CD4-positive, alpha-beta memory T cell (primary cell): ENCODE results near the gene EPB41. TPM values are rescaled to one million over a fixed set of nuclear protein-coding genes. Genes with fewer than 3 reads are reported as not detected.
A peak's percentile ranks its signal among the peaks of the same experiment; 100 is the strongest.

Experiments
- CTCF ChIA-PET: fragments of 350-600 bp; sonication (Branson Sonifier 250); formaldehyde crosslinking; loops from one replicate; lab custom pipeline; 2021; ENCODE audit warnings: inconsistent platforms; ENCODE audit not compliant: partially characterized antibody; lab: Charles Lee
- POLR2A ChIA-PET: fragments of 350-600 bp; sonication (Branson Sonifier 250); formaldehyde crosslinking; loops from one replicate; lab custom pipeline; 2021; ENCODE audit not compliant: partially characterized antibody; lab: Charles Lee
- DNase-seq, 5 donors: peaks; one replicate each; pipeline versions ENCODE4 v3.0.0 to v3.0.0-alpha.2; 2020 to 2022; ENCODE audit warnings: mixed read lengths in 1 of 5
- H3K27ac ChIP-seq: one replicate; pipeline ENCODE4 v1.7.0; 2013; ENCODE audit warnings: low read depth, low read length
- H3K27me3 ChIP-seq: 2 replicates; pipeline ENCODE4 v1.7.0; 2013; ENCODE audit warnings: mild to moderate bottlenecking, low read length, moderate library complexity; ENCODE audit not compliant: insufficient read depth
- H3K36me3 ChIP-seq: 2 replicates; pipeline ENCODE4 v1.7.0; 2013; ENCODE audit warnings: mild to moderate bottlenecking, low read length, moderate library complexity; ENCODE audit not compliant: insufficient read depth
- H3K4me1 ChIP-seq: 2 replicates; pipeline ENCODE4 v1.7.0; 2013; ENCODE audit warnings: mild to moderate bottlenecking, low read length, moderate library complexity; ENCODE audit not compliant: insufficient read depth
- H3K4me3 ChIP-seq, 2 donors: one replicate each; pipeline ENCODE4 v1.7.0; 2013; ENCODE audit warnings: low read length in 2 of 2, mild to moderate bottlenecking in 1 of 2
- H3K9me3 ChIP-seq, 2 donors: one replicate each; pipeline ENCODE4 v1.7.0; 2013; ENCODE audit warnings: low read length in 2 of 2, control low read depth in 1 of 2; ENCODE audit not compliant: control insufficient read depth in 1 of 2
- H3K27ac Mint-ChIP-seq, 7 donors: one replicate each; pipeline ENCODE4 v1.8.0; 2020 to 2021; ENCODE audit warnings: mixed read lengths in 7 of 7, mild to moderate bottlenecking in 6 of 7, inconsistent platforms in 3 of 7, moderate library complexity in 3 of 7
- H3K27me3 Mint-ChIP-seq, 2 donors: one replicate each; pipeline ENCODE4 v1.8.0; 2020 to 2021; ENCODE audit warnings: mixed read lengths in 2 of 2
- H3K36me3 Mint-ChIP-seq, 2 donors: one replicate each; pipeline ENCODE4 v1.8.0; 2020 to 2021; ENCODE audit warnings: mixed read lengths in 2 of 2, inconsistent platforms in 1 of 2, mild to moderate bottlenecking in 1 of 2
- H3K4me1 Mint-ChIP-seq, 4 donors: one replicate each; pipeline ENCODE4 v1.8.0; 2020 to 2021; ENCODE audit warnings: mixed read lengths in 4 of 4, mild to moderate bottlenecking in 1 of 4
- H3K4me3 Mint-ChIP-seq, 8 donors: one replicate each; pipeline ENCODE4 v1.8.0; 2020 to 2021; ENCODE audit warnings: mixed read lengths in 8 of 8, mild to moderate bottlenecking in 7 of 8, moderate library complexity in 6 of 8, inconsistent platforms in 3 of 8
- H3K9me3 Mint-ChIP-seq, 8 donors: one replicate each; pipeline ENCODE4 v1.8.0; 2020 to 2021; ENCODE audit warnings: mixed read lengths in 8 of 8, mild to moderate bottlenecking in 5 of 8, inconsistent platforms in 3 of 8, moderate library complexity in 1 of 8
- intact Hi-C: fragments of 100-400 bp; cut with micrococcal nuclease; formaldehyde crosslinking; loops from one replicate; pipeline ENCODE4 v1.15.1; 2023
- polyA plus RNA-seq, 2 donors: library from polyadenylated mRNA; unstranded; fragments of 300-500 nt; fragmentation: Illumina TruSeq; gene quantifications; one replicate each; pipeline ENCODE4 v1.2.3, GENCODE V29; 2021
- total RNA-seq, 2 experiments: library from RNA; stranded (reverse); gene quantifications; one replicate each; pipeline ENCODE4 v1.2.3, GENCODE V29; 2021

The EPB41 gene
- total RNA-seq (100 to 1,000 TPM; 320 to 321 TPM), polyA plus RNA-seq (100 to 1,000 TPM in 1 of 2 donors, 10 to 100 TPM in 1; 56.1 to 106 TPM)

DNA sequence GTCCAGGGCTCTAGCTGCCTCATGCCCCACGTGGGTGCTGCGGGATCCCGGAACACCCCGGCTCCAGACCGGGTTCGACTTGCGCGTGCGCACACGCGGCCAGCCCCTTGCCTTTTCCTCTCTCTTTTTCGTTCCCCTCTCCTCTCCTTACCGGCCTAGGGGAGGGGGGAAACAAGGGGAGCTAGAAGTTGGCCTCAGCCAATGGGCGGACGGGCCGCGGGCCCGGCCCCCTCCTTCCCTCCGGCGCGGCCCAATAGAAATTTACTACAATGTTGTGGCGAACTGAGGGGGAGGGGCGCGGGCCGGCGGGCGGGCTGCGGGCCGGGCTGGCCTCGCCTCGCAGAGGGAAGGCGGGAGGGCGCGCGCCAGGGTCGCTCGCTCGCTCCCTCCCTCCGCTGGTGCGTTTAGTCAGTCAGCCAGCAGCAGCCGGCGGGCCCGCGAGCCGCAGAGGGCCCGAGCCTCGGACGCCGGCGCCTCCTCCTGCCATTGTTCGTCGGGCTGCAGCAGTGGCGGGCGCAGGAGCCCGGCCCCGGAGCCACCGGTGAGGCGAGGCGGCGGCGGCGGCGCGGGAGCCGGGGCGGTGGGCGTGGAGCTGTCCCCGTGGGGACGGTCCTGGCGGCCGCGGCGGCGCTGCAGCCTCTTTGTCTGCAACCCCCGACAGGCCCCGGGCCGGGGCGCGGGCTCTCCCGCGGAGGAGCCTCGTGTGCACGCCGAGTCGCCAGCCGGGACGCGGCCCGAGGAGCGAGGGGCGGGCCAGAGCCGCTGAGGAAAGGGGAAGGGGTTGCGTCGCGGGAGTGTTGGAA lies at the start of gene EPB41:
EPB41 (plus strand) TSS at position 342 of the 803 bp plus-strand sequence. CDS start 72,869 bp downstream, outside the sequence.
- H3K27me3 Mint-ChIP-seq: no peaks in the 10 kb centered on the region
- ChIA-PET POLR2A (interaction anchor here (0.5 to 4.2 kb wide), 36 partner anchors 11 to 1189 kb away, joined by 3 to 101 read pairs (median 5); partner anchors contain the start of genes FAM76A, RNU11, SRSF4 and TAF12), CTCF (interaction anchor here (1.0 to 3.0 kb wide), 11 partner anchors 13 to 118 kb away, joined by 3 to 22 read pairs (median 7); no protein-coding TSS in a partner anchor)
- peaks cover 50% of the 10 kb centered on the region for H3K4me1 ChIP-seq
- H3K9me3 Mint-ChIP-seq: peaks cover 0 to 3% (median 0%) of the 10 kb centered on the region in 8 donors
- no peaks in the 10 kb centered on the region for H3K27me3 ChIP-seq
- peak within 1 kb of the TSS; percentile 93 to 98 (median 96) for H3K27ac Mint-ChIP-seq
- no peaks in the 10 kb centered on the region for H3K36me3 ChIP-seq
- peak within 1 kb of the TSS; percentile 83 to 90 for H3K4me3 ChIP-seq
- H3K27ac ChIP-seq: peak within 1 kb of the TSS; percentile 65
- no peaks in the 10 kb centered on the region for H3K9me3 ChIP-seq
- H3K4me3 Mint-ChIP-seq: peak within 1 kb of the TSS; percentile 98 to 99 (median 99)
- H3K36me3 Mint-ChIP-seq: peaks cover 9 to 17% of the 10 kb centered on the region in 2 donors
- H3K4me1 Mint-ChIP-seq: peaks cover 34 to 55% (median 40%) of the 10 kb centered on the region in 4 donors
- peak; percentile 87 to 91 (median 87) for DNase-seq
- intact Hi-C loops: loop anchor here (1.0 to 5.0 kb wide), 3 partner anchors 13 to 38 kb away; no protein-coding TSS in a partner anchor

GRCh38 chr1:28864695-28865094 lies 49.7 kb upstream of the EPB41 start:
- ChIA-PET CTCF (no interaction called here), POLR2A (no interaction called here)
- Histone ChIP-seq H3K4me1 (no peaks in the 10 kb centered on the region), H3K27ac (no peak overlapping the region), H3K27me3 (no peaks in the 10 kb centered on the region), H3K9me3 (no peaks in the 10 kb centered on the region), H3K36me3 (no peaks in the 10 kb centered on the region), H3K4me3 (no peak overlapping the region)
- Mint-ChIP-seq H3K4me1 (no peaks in the 10 kb centered on the region), H3K36me3 (no peaks in the 10 kb centered on the region), H3K9me3 (peaks cover 0 to 1% (median 0%) of the 10 kb centered on the region in 8 donors), H3K27ac (no peak overlapping the region), H3K27me3 (peaks cover 0 to 1% of the 10 kb centered on the region in 2 donors), H3K4me3 (no peak overlapping the region)
- no peak for DNase-seq
- intact Hi-C loops: no loop called here

- Mint-ChIP-seq H3K4me1 (no peaks in the 10 kb centered on the region), H3K27me3 (peaks cover 1% of the 10 kb centered on the region in 2 donors), H3K27ac (peak overlapping the region in 1 of 7 donors; percentile 62), H3K9me3 (peaks cover 0 to 1% (median 0%) of the 10 kb centered on the region in 8 donors), H3K4me3 (no peak overlapping the region), H3K36me3 (no peaks in the 10 kb centered on the region)
- no peaks in the 10 kb centered on the region for H3K9me3 ChIP-seq
- H3K36me3 ChIP-seq: no peaks in the 10 kb centered on the region
- ChIA-PET CTCF (interaction anchor here (0.8 kb wide), 1 partner anchor 10 kb away, joined by 4 read pairs; no protein-coding TSS in a partner anchor), POLR2A (no interaction called here)
- H3K4me1 ChIP-seq: no peaks in the 10 kb centered on the region
- H3K27ac ChIP-seq: no peak overlapping the region
- H3K27me3 ChIP-seq: no peaks in the 10 kb centered on the region
- no peak overlapping the region for H3K4me3 ChIP-seq
- intact Hi-C loops: no loop called here
- DNase-seq: no peak
Observed at GRCh38 chr1:28865997-28866650, 48.2 kb upstream of the EPB41 start.

GRCh38 chr1:28867850-28868249 lies 46.5 kb upstream of the EPB41 start:
- no peak overlapping the region for H3K4me3 ChIP-seq
- no peak overlapping the region for H3K27ac Mint-ChIP-seq
- peaks cover 1 to 7% of the 10 kb centered on the region in 2 donors for H3K27me3 Mint-ChIP-seq

GRCh38 chr1:28869952-28870351 lies 44.4 kb upstream of the EPB41 start:
- POLR2A ChIA-PET: interaction anchor here (1.6 kb wide), 1 partner anchor 227 kb away, joined by 3 read pairs; the partner anchor contains the start of gene TAF12
- intact Hi-C loops: no loop called here
- Mint-ChIP-seq H3K27ac (peak overlapping the region in 1 of 7 donors; percentile 7), H3K9me3 (peaks cover 0 to 1% (median 0%) of the 10 kb centered on the region in 8 donors), H3K36me3 (no peaks in the 10 kb centered on the region), H3K4me3 (no peak overlapping the region), H3K27me3 (peaks cover 1 to 9% of the 10 kb centered on the region in 2 donors), H3K4me1 (no peaks in the 10 kb centered on the region)
- no peaks in the 10 kb centered on the region for H3K27me3 ChIP-seq
- no peaks in the 10 kb centered on the region for H3K36me3 ChIP-seq
- CTCF ChIA-PET: interaction anchor here (0.6 to 2.2 kb wide), 3 partner anchors 8 to 331 kb away, joined by 3 to 11 read pairs (median 3); no protein-coding TSS in a partner anchor
- H3K27ac ChIP-seq: no peak overlapping the region
- H3K4me1 ChIP-seq: no peaks in the 10 kb centered on the region
- DNase-seq: no peak
- H3K9me3 ChIP-seq: no peaks in the 10 kb centered on the region
- H3K4me3 ChIP-seq: no peak overlapping the region

More at GRCh38 chr1:28867850-28868249, 46.5 kb upstream of the EPB41 start:
- intact Hi-C loops: no loop called here
- Histone ChIP-seq H3K4me1 (no peaks in the 10 kb centered on the region), H3K9me3 (no peaks in the 10 kb centered on the region), H3K36me3 (no peaks in the 10 kb centered on the region), H3K27me3 (no peaks in the 10 kb centered on the region), H3K27ac (no peak overlapping the region)
- no peak overlapping the region for H3K4me3 Mint-ChIP-seq
- H3K36me3 Mint-ChIP-seq: no peaks in the 10 kb centered on the region
- no peaks in the 10 kb centered on the region for H3K4me1 Mint-ChIP-seq
- no peak for DNase-seq
- ChIA-PET CTCF (interaction anchor here (1.0 to 1.9 kb wide), 5 partner anchors 9 to 335 kb away, joined by 3 to 9 read pairs (median 4); no protein-coding TSS in a partner anchor), POLR2A (no interaction called here)
- H3K9me3 Mint-ChIP-seq: peaks cover 0 to 1% (median 0%) of the 10 kb centered on the region in 8 donors

DNA sequence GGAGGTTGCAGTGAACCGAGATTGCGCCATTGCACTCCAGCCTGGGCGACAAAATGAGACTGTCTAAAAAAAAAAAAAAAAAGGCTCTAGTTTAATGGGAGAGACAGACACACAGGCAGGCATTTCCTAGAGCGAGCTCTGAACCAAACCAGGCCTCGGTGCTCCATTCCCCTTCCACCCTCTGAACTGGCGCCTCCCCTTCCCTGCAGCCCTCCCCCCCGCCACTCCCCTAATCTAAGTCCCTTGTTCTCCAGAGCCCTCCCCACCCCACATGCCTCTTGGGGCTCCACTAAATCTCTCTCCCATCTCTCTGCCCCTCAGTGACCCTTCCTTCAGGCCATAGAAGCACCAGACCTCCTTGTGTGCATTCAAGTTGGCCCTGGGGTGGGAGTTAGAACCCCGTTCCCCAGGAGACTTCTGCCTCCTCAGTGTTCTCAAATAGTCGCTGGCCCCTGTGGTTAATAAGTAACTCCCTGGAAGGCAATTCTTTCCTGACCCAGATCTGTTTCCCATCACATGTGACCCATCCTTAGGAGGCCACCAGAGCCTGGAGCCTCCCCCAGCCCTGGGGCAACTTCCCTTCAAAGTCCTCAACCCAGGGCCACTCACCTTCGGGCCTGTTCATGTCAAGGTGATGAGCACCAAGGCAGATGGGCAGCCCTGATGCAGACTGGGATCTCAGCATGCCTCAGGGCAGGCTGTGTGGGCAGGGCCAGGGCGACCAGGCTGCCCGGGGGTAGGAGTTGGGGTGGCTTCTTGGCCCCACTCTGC lies 42.6 kb upstream of the EPB41 start:
- Histone ChIP-seq H3K27me3 (no peaks in the 10 kb centered on the region), H3K9me3 (no peaks in the 10 kb centered on the region), H3K27ac (no peak overlapping the region), H3K36me3 (no peaks in the 10 kb centered on the region), H3K4me3 (no peak overlapping the region), H3K4me1 (no peaks in the 10 kb centered on the region)
- Mint-ChIP-seq H3K4me1 (no peaks in the 10 kb centered on the region), H3K27ac (peak overlapping the region in 1 of 7 donors; percentile 30), H3K36me3 (no peaks in the 10 kb centered on the region), H3K27me3 (peaks cover 3 to 9% of the 10 kb centered on the region in 2 donors), H3K9me3 (no peaks in the 10 kb centered on the region), H3K4me3 (no peak overlapping the region)
- intact Hi-C loops: no loop called here
- ChIA-PET CTCF (interaction anchor here (2.2 kb wide), 1 partner anchor 9 kb away, joined by 11 read pairs; no protein-coding TSS in a partner anchor), POLR2A (no interaction called here)
- DNase-seq: no peak
